ENCODE data around the gene USH2A. TPM values are rescaled to one million over a fixed set of nuclear protein-coding genes. Genes with fewer than 3 reads are reported as not detected.

USH2A gene
- total RNA-seq, 4 donors from 2014 or later: under 0.01 to 1.0 (median under 0.01) TPM; not detected in 1

DNA sequence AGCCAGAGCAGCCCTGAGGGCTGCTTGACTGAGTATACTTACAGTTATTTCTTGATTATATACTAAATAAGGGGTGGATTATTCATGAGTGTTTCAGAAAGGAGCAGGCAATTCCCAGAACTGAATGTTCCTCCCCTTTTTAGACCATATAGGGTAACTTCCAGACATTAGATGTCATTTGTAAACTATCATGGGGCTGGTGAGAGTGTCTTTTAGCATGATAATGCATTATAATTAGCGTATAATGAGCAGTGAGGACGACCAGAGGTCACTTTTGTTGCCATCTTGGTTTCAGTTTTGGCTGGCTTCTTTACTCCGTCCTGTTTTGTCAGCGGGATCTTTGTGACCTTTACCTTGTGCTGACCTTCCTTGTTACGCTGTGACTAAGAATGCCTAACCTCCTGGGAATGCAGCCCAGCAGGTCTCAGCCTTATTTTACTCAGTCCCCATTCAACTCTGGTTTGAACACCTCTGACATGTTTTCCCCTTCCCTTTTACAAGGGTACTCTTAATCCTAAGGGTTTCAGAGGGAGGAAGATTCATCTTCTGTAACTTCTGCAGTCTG lies 840.0 kb downstream of the USH2A start:
- Histone ChIP-seq H3K27ac (no peak overlapping the region), H3K4me1 (peaks cover 0 to 3% (median 0%) of the 10 kb centered on the region in 4 donors), H3K27me3 (no peaks in the 10 kb centered on the region), H3K9me3 (peaks cover 0 to 5% (median 0%) of the 10 kb centered on the region in 4 donors), H3K4me3 (no peak overlapping the region), H3K36me3 (peaks cover 0 to 76% (median 0%) of the 10 kb centered on the region in 3 donors)
- no peak for DNase-seq (ENCODE audit: low spot score in 2 of 2)
- WGBS, 2 donors: 85 to 87% methylated on average over 5 of the region's 5 CpGs
- TF ChIP-seq, protein P1, sequence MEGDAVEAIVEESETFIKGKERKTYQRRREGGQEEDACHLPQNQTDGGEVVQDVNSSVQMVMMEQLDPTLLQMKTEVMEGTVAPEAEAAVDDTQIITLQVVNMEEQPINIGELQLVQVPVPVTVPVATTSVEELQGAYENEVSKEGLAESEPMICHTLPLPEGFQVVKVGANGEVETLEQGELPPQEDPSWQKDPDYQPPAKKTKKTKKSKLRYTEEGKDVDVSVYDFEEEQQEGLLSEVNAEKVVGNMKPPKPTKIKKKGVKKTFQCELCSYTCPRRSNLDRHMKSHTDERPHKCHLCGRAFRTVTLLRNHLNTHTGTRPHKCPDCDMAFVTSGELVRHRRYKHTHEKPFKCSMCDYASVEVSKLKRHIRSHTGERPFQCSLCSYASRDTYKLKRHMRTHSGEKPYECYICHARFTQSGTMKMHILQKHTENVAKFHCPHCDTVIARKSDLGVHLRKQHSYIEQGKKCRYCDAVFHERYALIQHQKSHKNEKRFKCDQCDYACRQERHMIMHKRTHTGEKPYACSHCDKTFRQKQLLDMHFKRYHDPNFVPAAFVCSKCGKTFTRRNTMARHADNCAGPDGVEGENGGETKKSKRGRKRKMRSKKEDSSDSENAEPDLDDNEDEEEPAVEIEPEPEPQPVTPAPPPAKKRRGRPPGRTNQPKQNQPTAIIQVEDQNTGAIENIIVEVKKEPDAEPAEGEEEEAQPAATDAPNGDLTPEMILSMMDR (IDR thresholded peaks at IDR 0.05): no peak
- TF ChIP-seq EP300 (IDR thresholded peaks at IDR 0.05) (no peak), POLR2A (IDR thresholded peaks at IDR 0.05) (no peak)

DNA sequence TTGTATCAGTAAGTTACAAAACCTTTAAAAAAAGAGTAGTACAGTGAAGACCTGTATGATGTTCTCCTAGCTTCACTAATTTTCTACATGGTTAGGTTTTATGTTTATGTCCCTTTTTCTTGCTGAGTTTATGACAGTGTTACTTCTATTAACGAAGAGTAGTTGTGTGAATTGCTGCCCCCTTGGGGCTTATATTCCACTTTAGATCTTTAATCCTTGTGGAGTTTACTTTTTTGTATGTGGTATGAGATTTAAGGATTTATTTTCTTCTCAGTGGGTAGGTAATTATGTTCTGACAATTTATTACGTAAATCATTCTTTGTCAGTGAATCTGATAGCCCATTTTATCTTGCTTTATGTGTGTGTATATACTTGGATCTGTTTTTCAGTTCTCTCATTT lies 841.4 kb downstream of the USH2A start:
- no peak for DNase-seq (ENCODE audit: low spot score in 2 of 2)
- peaks cover 0 to 5% (median 0%) of the 10 kb centered on the region in 4 donors for H3K9me3 ChIP-seq
- H3K4me3 ChIP-seq: no peak overlapping the region
- H3K27me3 ChIP-seq: no peaks in the 10 kb centered on the region
- no peak overlapping the region for H3K27ac ChIP-seq
- H3K36me3 ChIP-seq: peaks cover 0 to 81% (median 3%) of the 10 kb centered on the region in 3 donors
- 79 to 86% methylated on average over 2 of the region's 2 CpGs for WGBS, 2 donors
- TF ChIP-seq POLR2A (IDR thresholded peaks at IDR 0.05) (no peak), EP300 (IDR thresholded peaks at IDR 0.05) (no peak)
- TF ChIP-seq, protein P1 (IDR thresholded peaks at IDR 0.05): no peak
- H3K4me1 ChIP-seq: peaks cover 0 to 3% (median 0%) of the 10 kb centered on the region in 4 donors

Small RNAs within 50 kb of the gene (small RNA-seq; reads per million reads assigned to genes)
- gene MRPS18BP1: not detected
- gene RF00108: not detected

Measured in tibial nerve (tissue), 4 donors.